Neutrophil (primary cell): ENCODE measurements around the gene CLPSL1.

Source experiments
- H3K27ac ChIP-seq: fragments of 200-600 bp; sonication (generic); 2 replicates; pipeline ENCODE4 v1.5.1; 2016; ENCODE audit warnings: mild to moderate bottlenecking, moderate library complexity
- H3K27me3 ChIP-seq: fragments of 200-600 bp; sonication (generic); 2 replicates; pipeline ENCODE4 v1.6.0; 2016; ENCODE audit warnings: mild to moderate bottlenecking
- H3K36me3 ChIP-seq: fragments of 200-600 bp; sonication (generic); 2 replicates; pipeline ENCODE4 v1.5.1; 2017
- H3K4me1 ChIP-seq, 2 experiments: fragments of 200-600 bp in 1 of 2; sonication (generic) in 1 of 2; 1 replicate in 1 of 2; 2 replicates in 1 of 2; pipeline versions ENCODE4 v1.5.1 to v1.6.1; 2013 to 2016; ENCODE audit warnings: low read depth in 1 of 2, low read length in 1 of 2, mild to moderate bottlenecking in 1 of 2, moderate library complexity in 1 of 2; ENCODE audit not compliant: control insufficient read depth in 1 of 2, insufficient read depth in 1 of 2
- H3K4me3 ChIP-seq, 2 experiments: fragments of 200-600 bp in 1 of 2; sonication (generic) in 1 of 2; 1 replicate in 1 of 2; 2 replicates in 1 of 2; pipeline ENCODE4 v1.5.1; 2013 to 2016; ENCODE audit warnings: low read depth in 1 of 2, low read length in 1 of 2, mild to moderate bottlenecking in 1 of 2, moderate library complexity in 1 of 2
- H3K9me3 ChIP-seq: fragments of 200-600 bp; sonication (generic); 2 replicates; pipeline ENCODE4 v1.5.1; 2016
- TF ChIP-seq, protein P1 (sequence below): fragments of 200-600 bp; sonication (generic); IDR thresholded peaks from 2 replicates; pipeline ENCODE4 v1.5.1; 2016; ENCODE audit warnings: antibody characterized with exemption

CLPSL1 gene

DNA sequence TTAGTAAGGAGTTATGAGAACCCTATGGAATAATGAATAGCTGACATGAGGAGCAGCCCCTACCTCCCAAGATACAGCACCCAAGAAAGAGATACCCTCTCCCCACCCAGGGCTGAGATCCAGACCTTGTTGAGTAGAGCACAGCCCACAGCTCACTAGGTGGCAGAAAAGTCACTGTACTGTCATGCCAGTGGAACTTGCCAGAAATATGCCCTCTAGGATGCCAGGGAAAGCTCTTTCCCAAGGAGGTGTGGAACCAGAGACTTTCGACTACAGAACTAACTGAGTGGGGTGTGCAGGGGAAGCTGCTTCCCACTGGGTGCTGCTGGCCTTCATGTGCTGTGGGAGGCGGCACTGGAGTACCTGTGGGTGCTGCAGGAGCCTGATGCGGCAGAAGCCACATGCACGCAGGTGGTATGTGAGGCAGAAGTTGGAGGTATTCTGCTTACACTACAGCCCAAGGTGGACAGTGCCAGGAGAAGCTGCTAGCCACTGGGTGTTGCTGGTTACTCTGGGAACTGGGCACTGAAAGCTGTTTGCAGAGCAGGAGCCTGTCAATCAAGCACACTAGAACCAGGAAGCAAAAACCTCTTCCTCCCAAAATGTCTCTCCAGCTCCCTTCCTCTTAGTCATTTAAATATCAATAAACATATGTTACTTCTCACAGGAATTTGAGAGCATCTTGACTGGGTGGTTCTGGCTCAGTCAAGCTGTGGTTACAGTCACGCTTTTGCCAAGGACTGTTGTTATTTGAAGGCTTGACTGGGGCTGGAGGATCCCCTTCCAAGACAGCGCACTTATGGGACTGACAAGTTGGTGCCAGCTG, 26.2 kb upstream of the CLPSL1 start:
- Histone ChIP-seq H3K4me1 (peaks cover 0 to 8% of the 10 kb centered on the region in 2 experiments), H3K4me3 (no peak overlapping the region), H3K9me3 (no peaks in the 10 kb centered on the region), H3K36me3 (no peaks in the 10 kb centered on the region), H3K27me3 (no peaks in the 10 kb centered on the region), H3K27ac (no peak overlapping the region)
- TF ChIP-seq, protein P1, sequence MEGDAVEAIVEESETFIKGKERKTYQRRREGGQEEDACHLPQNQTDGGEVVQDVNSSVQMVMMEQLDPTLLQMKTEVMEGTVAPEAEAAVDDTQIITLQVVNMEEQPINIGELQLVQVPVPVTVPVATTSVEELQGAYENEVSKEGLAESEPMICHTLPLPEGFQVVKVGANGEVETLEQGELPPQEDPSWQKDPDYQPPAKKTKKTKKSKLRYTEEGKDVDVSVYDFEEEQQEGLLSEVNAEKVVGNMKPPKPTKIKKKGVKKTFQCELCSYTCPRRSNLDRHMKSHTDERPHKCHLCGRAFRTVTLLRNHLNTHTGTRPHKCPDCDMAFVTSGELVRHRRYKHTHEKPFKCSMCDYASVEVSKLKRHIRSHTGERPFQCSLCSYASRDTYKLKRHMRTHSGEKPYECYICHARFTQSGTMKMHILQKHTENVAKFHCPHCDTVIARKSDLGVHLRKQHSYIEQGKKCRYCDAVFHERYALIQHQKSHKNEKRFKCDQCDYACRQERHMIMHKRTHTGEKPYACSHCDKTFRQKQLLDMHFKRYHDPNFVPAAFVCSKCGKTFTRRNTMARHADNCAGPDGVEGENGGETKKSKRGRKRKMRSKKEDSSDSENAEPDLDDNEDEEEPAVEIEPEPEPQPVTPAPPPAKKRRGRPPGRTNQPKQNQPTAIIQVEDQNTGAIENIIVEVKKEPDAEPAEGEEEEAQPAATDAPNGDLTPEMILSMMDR, result no peak

DNA sequence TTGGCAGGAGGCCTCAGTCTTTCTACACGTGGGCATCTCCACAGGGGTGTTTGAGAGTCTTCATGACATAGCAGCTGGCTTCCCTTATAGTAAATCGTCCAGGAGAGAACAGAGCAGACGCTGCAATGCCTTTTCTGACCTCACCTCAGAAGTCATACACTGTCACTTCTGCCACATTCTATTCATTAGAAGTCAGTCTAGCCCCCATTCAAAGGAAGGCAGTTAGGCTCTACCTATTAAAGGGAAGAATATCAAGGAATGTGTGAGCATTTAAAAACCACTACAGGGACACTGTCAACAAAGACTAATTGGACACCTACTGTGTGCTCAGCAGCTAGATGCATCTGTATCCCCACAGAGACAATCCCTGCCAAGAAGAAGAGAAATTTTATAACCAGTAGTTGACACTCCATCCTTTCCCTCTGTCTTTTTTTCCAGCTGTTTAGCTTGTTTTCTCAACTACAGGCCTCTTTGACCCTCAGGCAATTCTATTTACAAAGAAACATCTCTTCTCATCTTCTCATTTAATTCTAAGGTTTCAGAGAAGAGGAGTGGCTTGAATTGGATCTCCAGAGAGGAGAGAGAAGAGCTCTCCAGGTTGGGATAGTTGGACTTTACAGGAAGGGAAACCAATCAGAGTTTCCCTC, 25.4 kb upstream of the CLPSL1 start:
- TF ChIP-seq, protein P1, result no peak
- no peak overlapping the region for H3K27ac ChIP-seq
- no peaks in the 10 kb centered on the region for H3K36me3 ChIP-seq
- H3K9me3 ChIP-seq, result no peaks in the 10 kb centered on the region
- no peak overlapping the region for H3K4me3 ChIP-seq
- peaks cover 0 to 8% of the 10 kb centered on the region in 2 experiments for H3K4me1 ChIP-seq
- no peaks in the 10 kb centered on the region for H3K27me3 ChIP-seq

DNA sequence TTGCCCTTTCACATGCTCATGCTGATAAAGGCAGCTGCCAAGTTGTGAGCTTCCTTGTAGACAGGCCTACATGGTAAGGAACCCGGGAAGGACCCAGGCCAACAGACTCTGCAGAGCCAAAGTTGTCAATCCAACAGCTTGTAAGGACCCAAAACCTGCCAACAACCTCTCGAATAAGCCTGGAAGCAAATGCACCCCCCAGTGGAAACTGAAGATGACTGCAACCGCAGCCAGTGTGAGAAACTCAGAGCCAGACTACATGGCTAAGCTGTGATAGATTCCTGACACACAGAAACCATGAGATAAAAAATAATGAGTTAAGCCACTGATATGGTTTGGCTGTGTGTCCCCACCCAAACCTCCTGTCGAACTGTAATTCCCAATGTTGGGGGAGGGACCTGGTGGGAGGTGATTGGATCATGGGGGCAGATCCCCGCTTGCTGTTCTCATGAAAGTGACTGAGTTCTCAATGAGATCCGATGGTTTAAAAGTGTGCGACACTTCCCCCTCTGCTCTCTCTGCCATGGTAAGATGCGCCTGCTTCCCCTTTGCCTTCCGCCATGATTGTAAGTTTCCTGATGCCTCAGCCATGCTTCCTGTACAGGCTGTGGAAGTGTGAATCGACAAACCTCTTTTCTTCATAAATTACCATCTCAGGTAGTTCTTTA, 23.2 kb upstream of the CLPSL1 start:
- Histone ChIP-seq H3K4me1 (peaks cover 0 to 8% of the 10 kb centered on the region in 2 experiments), H3K4me3 (no peak overlapping the region), H3K27ac (no peak overlapping the region), H3K27me3 (peaks cover 10% of the 10 kb centered on the region), H3K36me3 (no peaks in the 10 kb centered on the region), H3K9me3 (no peaks in the 10 kb centered on the region)
- TF ChIP-seq, protein P1, result no peak

DNA sequence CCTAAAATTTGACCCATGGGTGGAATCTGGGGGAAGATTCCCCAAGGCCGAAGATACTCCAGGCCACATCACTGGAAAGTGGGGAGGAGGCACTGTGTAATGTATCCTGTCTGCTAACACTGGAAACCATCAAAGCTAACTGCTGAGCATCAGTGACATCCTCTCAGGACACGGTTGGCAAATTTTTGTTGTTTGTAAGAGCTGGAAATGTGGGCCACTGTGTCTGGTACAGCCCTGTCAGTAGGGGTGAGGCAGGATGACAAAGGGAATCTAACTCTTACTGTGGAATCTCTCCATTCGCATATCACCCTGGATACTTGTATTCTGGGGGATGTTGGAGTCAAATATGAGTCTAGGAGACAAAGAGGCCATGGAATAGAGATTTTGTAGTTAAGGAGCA, 21.4 kb upstream of the CLPSL1 start:
- TF ChIP-seq, protein P1, result no peak
- Histone ChIP-seq H3K27me3 (peaks cover 29% of the 10 kb centered on the region), H3K36me3 (no peaks in the 10 kb centered on the region), H3K27ac (no peak overlapping the region), H3K9me3 (no peaks in the 10 kb centered on the region), H3K4me1 (peaks cover 0 to 17% of the 10 kb centered on the region in 2 experiments), H3K4me3 (no peak overlapping the region)

DNA sequence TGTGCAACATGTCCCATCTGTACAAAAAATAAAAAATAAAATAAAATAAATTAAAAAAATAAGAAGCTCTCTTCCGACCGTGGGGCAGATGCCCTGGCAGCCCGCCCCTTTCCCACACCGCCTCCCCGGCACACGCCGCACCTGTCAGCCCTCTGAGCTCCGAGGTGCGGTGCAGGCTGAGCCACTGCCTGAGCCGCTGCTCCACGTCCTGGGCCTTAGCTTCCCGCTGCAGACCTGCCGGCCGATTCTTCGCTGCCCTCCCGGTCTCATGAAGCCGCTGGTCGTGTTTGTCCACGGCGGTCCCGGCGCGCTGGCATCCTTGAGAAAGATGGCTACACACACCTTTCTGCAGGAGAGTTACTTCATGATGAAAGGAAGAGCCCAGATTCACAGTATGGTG, 15.1 kb upstream of the CLPSL1 start:
- peaks cover 48% of the 10 kb centered on the region for H3K27me3 ChIP-seq
- no peaks in the 10 kb centered on the region for H3K9me3 ChIP-seq
- H3K4me1 ChIP-seq, result peaks cover 3 to 14% of the 10 kb centered on the region in 2 experiments
- H3K4me3 ChIP-seq, result no peak overlapping the region
- no peak overlapping the region for H3K27ac ChIP-seq
- H3K36me3 ChIP-seq, result no peaks in the 10 kb centered on the region
- TF ChIP-seq, protein P1, result no peak
